Measurements from ENCODE around the gene ABI3BP.

- TF ChIP-seq CTCF (IDR thresholded peaks at IDR 0.05), result no peak
- TF ChIP-seq POLR2A (IDR thresholded peaks at IDR 0.05), result no peak
These were observed 140.4 kb downstream of the ABI3BP start for GRCh38 chr3:100852840-100853239.
